PC-3 (cell line): Measurements from ENCODE around the gene ALKBH5. TPM values are rescaled to one million over a fixed set of nuclear protein-coding genes. Genes with fewer than 3 reads are reported as not detected.

Experiments
- ATAC-seq: fragments of 200-7000 bp; cut with Tn5 transposase; 2 replicates; pipeline ENCODE4 v1.9.1; 2020; ENCODE audit warnings: mild to moderate bottlenecking, moderate library complexity
- BruUV-seq: library from RNA; stranded (reverse); fragments of 400-500 nt; replicated peaks from 2 replicates; lab custom pipeline; 2021; lab: Mats Ljungman, UMichigan
- CTCF ChIA-PET: fragments of 300-600 bp; sonication (Branson Sonifier 250); formaldehyde crosslinking; loops from one replicate; lab custom pipeline; 2022; ENCODE audit warnings: antibody characterized with exemption; lab: Charles Lee
- POLR2A ChIA-PET: fragments of 300-600 bp; sonication (Branson Sonifier 250); formaldehyde crosslinking; loops from one replicate; lab custom pipeline; 2022; ENCODE audit warnings: antibody characterized with exemption; ENCODE audit not compliant: unreplicated experiment; lab: Charles Lee
- DNase-seq: peaks from one replicate; pipeline ENCODE4 v3.0.0-alpha.2; 2015
- H2AFZ ChIP-seq: fragments of 300-600 bp; sonication (generic); 2 replicates; pipeline ENCODE4 v1.6.0; 2016; ENCODE audit warnings: antibody characterized with exemption, low read length
- H3F3A ChIP-seq: fragments of 300-600 bp; sonication (generic); one replicate; pipeline ENCODE4 v1.6.0; 2017; ENCODE audit warnings: antibody characterized with exemption, low read length, control low read depth, mild to moderate bottlenecking; ENCODE audit not compliant: unreplicated experiment
- H3K27ac ChIP-seq: fragments of 300-600 bp; sonication (generic); 2 replicates; pipeline ENCODE4 v1.5.1; 2016; ENCODE audit warnings: mild to moderate bottlenecking, low read length
- H3K27me3 ChIP-seq: fragments of 300-600 bp; sonication (generic); 2 replicates; pipeline ENCODE4 v1.6.1; 2016; ENCODE audit warnings: low read length, mixed read lengths
- H3K36me3 ChIP-seq: fragments of 300-600 bp; sonication (generic); 2 replicates; pipeline ENCODE4 v1.6.1; 2016; ENCODE audit warnings: low read depth, mixed run types, low read length, mixed read lengths
- H3K4me1 ChIP-seq: fragments of 300-600 bp; sonication (generic); 2 replicates; pipeline ENCODE4 v1.5.1; 2016; ENCODE audit warnings: low read length; ENCODE audit not compliant: insufficient read depth
- H3K4me2 ChIP-seq: fragments of 300-600 bp; sonication (generic); 2 replicates; pipeline ENCODE4 v1.6.0; 2016; ENCODE audit warnings: low read length
- H3K4me3 ChIP-seq: fragments of 300-600 bp; sonication (generic); 2 replicates; pipeline ENCODE4 v1.5.1; 2016; ENCODE audit warnings: mild to moderate bottlenecking, low read length, mixed read lengths
- H3K79me2 ChIP-seq: fragments of 300-600 bp; sonication (generic); 2 replicates; pipeline ENCODE4 v1.6.1; 2017; ENCODE audit warnings: low read length, mixed read lengths
- H3K9ac ChIP-seq: fragments of 300-600 bp; sonication (generic); 2 replicates; pipeline ENCODE4 v1.6.0; 2016; ENCODE audit warnings: mild to moderate bottlenecking, low read length
- H3K9me2 ChIP-seq: fragments of 300-600 bp; sonication (generic); replicated peaks from 2 replicates; pipeline ENCODE4 v1.6.1; 2016; ENCODE audit warnings: mixed run types, low read length, mixed read lengths
- H3K9me3 ChIP-seq: fragments of 300-600 bp; sonication (generic); 2 replicates; pipeline ENCODE4 v1.6.1; 2016; ENCODE audit warnings: low read length, mixed read lengths
- H4K20me1 ChIP-seq: fragments of 300-600 bp; sonication (generic); 2 replicates; pipeline ENCODE4 v1.6.1; 2016; ENCODE audit warnings: low read length, mixed read lengths
- EZH2 ChIP-seq: fragments of 300-600 bp; sonication (generic); IDR thresholded peaks from one replicate; pipeline ENCODE4 v1.6.1; 2017; ENCODE audit warnings: antibody characterized with exemption, mild to moderate bottlenecking, low read length; ENCODE audit not compliant: unreplicated experiment
- EZH2phosphoT487 ChIP-seq: fragments of 300-600 bp; sonication (generic); IDR thresholded peaks from 2 replicates; pipeline ENCODE4 v1.6.1; 2018; ENCODE audit warnings: mild to moderate bottlenecking, antibody characterized with exemption, low read length, borderline replicate concordance
- intact Hi-C: fragments of 100-400 bp; cut with micrococcal nuclease; formaldehyde crosslinking; loops from 2 replicates; pipeline ENCODE4 v1.9.0; 2023
- total RNA-seq: library from RNA; depleted of rRNA; stranded (reverse); fragments of >200 nt; gene quantifications from 2 replicates; pipeline ENCODE4 v1.2.3, GENCODE V29; 2014
- TF ChIP-seq, protein P1 (sequence below): fragments of 300-600 bp; sonication (generic); conservative IDR thresholded peaks from 2 replicates; pipeline ENCODE4 v1.5.1; 2017; ENCODE audit warnings: antibody characterized with exemption, low read depth, mild to moderate bottlenecking, low read length

Gene ALKBH5
- total RNA-seq, 1 experiment from 2014 or later: 207 TPM

DNA sequence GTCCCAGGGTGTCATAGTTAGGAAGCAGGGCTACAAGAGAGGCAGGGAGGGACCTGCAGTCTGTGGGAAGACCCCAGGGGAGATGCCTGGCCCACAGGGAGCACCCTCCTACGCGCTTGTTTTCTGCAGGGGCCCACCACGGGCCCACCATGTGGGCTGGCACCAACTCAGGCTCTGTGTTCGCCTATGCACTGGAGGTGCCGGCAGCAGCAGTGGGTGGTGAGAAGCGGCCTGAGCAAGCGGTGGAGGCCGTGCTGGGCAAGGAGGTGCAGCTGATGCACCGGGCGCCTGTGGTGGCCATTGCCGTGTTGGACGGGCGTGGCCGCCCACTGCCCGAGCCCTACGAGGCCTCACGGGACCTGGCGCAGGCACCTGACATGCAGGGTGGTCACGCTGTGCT, 56.8 kb downstream of the ALKBH5 start:
- POLR2A ChIA-PET: no interaction called here
- ATAC-seq (no peak), DNase-seq (no peak)
- no TSS peak for BruUV-seq
- Histone ChIP-seq H3K9me3 (no peaks in the 10 kb centered on the region), H3K9me2 (no peaks in the 10 kb centered on the region), H3K27me3 (no peaks in the 10 kb centered on the region), H4K20me1 (no peaks in the 10 kb centered on the region), H3K79me2 (no peaks in the 10 kb centered on the region), H3K9ac (no peak overlapping the region), H3F3A (no peaks in the 10 kb centered on the region), H3K36me3 (peaks cover 9% of the 10 kb centered on the region; the same call in 1 of the 2 replicates), H2AFZ (no peak overlapping the region), H3K4me3 (no peak overlapping the region), H3K4me2 (no peak overlapping the region), H3K4me1 (peaks cover 10% of the 10 kb centered on the region), H3K27ac (no peak overlapping the region)
- CTCF ChIA-PET: no interaction called here
- intact Hi-C loops: no loop called here
- TF ChIP-seq, protein P1, sequence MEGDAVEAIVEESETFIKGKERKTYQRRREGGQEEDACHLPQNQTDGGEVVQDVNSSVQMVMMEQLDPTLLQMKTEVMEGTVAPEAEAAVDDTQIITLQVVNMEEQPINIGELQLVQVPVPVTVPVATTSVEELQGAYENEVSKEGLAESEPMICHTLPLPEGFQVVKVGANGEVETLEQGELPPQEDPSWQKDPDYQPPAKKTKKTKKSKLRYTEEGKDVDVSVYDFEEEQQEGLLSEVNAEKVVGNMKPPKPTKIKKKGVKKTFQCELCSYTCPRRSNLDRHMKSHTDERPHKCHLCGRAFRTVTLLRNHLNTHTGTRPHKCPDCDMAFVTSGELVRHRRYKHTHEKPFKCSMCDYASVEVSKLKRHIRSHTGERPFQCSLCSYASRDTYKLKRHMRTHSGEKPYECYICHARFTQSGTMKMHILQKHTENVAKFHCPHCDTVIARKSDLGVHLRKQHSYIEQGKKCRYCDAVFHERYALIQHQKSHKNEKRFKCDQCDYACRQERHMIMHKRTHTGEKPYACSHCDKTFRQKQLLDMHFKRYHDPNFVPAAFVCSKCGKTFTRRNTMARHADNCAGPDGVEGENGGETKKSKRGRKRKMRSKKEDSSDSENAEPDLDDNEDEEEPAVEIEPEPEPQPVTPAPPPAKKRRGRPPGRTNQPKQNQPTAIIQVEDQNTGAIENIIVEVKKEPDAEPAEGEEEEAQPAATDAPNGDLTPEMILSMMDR: no peak
- TF ChIP-seq EZH2: no peak
- TF ChIP-seq EZH2phosphoT487: no peak

- no peaks in the 10 kb centered on the region for H3K27me3 ChIP-seq
- intact Hi-C loops: no loop called here
- peaks cover 17% of the 10 kb centered on the region for H3K36me3 ChIP-seq
- H3K9ac ChIP-seq: no peak overlapping the region
- H2AFZ ChIP-seq: no peak overlapping the region
- POLR2A ChIA-PET: no interaction called here
- no peak for DNase-seq
- CTCF ChIA-PET: no interaction called here
- no peak overlapping the region for H3K4me3 ChIP-seq
- H3K4me2 ChIP-seq: no peak overlapping the region
- H3F3A ChIP-seq: no peaks in the 10 kb centered on the region
- no peaks in the 10 kb centered on the region for H4K20me1 ChIP-seq
- peaks cover under 1% of the 10 kb centered on the region; the same call in 1 of the 2 replicates for H3K4me1 ChIP-seq
- ATAC-seq: no peak
- no peaks in the 10 kb centered on the region for H3K9me3 ChIP-seq
- H3K9me2 ChIP-seq: no peaks in the 10 kb centered on the region
- no TSS peak for BruUV-seq
- no peak overlapping the region for H3K27ac ChIP-seq
- TF ChIP-seq, protein P1: no peak
- TF ChIP-seq EZH2phosphoT487 (no peak), EZH2 (no peak)
- H3K79me2 ChIP-seq: no peaks in the 10 kb centered on the region
Observed at GRCh38 chr17:18241229-18241871, 57.7 kb downstream of the ALKBH5 start.

GRCh38 chr17:18245038-18245776, 61.6 kb downstream of the ALKBH5 start:
- Histone ChIP-seq H4K20me1 (no peaks in the 10 kb centered on the region), H3K4me3 (no peak overlapping the region), H3K4me2 (no peak overlapping the region), H3K36me3 (peaks cover 39% of the 10 kb centered on the region), H3K9me3 (no peaks in the 10 kb centered on the region), H3K9ac (no peak overlapping the region), H2AFZ (no peak overlapping the region), H3K27me3 (no peaks in the 10 kb centered on the region), H3K27ac (no peak overlapping the region), H3K9me2 (no peaks in the 10 kb centered on the region), H3K79me2 (no peaks in the 10 kb centered on the region), H3F3A (no peaks in the 10 kb centered on the region), H3K4me1 (no peaks in the 10 kb centered on the region)
- TF ChIP-seq EZH2: no peak
- TF ChIP-seq, protein P1: no peak
- no peak for TF ChIP-seq EZH2phosphoT487
- DNase-seq (no peak), ATAC-seq (no peak)
- ChIA-PET CTCF (no interaction called here), POLR2A (no interaction called here)
- intact Hi-C loops: no loop called here
- BruUV-seq: TSS peak; percentile 61
